Esophagus mucosa (tissue), 1 donor: ENCODE results near the gene LTBP3. TPM values are rescaled to one million over a fixed set of nuclear protein-coding genes. Genes with fewer than 3 reads are reported as not detected.

Experiments
- ATAC-seq: fragments of 200-7000 bp; cut with Tn5 transposase; one replicate; pipeline ENCODE4 v1.9.1; 2020
- total RNA-seq: library from RNA; stranded (reverse); gene quantifications from one replicate; pipeline ENCODE4 v1.2.4, GENCODE V29; 2023
- donor health status: DM: yes; HTN: yes; CAD: no.

Gene LTBP3
- total RNA-seq, 1 donor from 2014 or later: 20.9 TPM

GRCh38 chr11:65492637-65493366, 65.4 kb downstream of the LTBP3 start:
- peak; percentile 16 for ATAC-seq

DNA sequence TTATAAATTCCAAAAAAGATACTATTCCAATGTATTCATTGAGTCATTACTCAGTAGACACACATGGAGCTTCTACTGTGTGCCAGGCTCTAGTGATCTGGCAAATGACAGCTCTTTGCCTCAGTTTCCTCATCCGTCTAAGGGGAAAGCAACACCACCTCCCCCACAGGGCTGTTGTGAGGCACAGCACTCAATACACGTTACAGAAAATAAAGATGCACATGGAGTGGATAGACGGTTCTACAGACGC, 65.8 kb downstream of the LTBP3 start:
- no peak for ATAC-seq

DNA sequence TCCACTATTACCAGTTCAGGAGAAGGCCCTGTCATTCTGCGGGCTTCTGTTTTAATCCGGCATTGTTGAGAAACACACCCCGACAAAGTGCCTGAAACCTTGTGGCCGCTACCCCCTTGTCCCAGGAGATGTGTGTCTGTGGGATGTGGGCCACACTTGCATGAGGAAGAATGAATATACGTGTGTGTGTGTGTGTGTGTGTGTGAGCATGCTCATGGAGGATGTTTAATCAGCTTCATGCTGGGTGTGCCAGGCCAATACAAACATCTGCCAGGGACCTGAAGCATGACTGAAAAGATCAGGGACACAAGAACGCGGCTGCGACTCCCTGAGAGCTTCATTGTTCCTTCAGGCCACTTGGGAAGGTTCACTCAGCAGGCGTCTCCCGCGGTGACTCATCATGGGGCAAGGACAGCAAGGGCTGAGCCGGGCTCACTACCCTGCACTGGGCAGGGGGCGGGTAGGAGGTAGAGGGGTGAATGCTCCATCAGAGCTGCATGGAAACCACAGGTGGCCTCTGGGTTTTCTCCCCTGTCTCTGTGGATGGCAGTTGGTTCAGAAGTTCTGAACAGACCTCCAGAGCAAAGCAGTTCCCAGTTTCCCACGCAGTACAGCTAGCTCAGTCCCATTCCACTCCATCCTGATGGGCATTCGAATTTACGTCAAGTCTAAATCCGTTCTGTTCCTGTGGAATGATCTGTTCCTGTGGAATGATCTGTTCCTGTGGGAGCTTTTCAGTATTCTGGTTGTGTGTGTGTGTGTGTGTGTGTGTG, 66.4 kb downstream of the LTBP3 start:
- ATAC-seq: peak; percentile 60

DNA sequence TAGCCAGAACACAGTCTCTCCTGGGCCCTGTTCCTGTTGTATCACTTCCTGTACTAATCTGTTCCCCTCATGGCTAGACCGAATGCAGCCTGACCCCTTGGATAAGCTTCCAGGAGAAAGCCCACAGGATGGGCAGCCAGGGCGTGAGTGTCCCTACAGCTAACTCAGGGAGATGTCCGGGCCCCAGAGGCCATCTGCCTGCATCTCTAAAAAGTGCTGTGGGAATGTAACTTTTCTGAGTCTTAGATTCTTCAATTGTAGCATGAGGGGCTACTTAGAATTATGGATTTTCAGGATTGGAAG, 67.0 kb downstream of the LTBP3 start:
- no peak for ATAC-seq

GRCh38 chr11:65489706-65490320, 68.3 kb downstream of the LTBP3 start:
- no peak for ATAC-seq

DNA sequence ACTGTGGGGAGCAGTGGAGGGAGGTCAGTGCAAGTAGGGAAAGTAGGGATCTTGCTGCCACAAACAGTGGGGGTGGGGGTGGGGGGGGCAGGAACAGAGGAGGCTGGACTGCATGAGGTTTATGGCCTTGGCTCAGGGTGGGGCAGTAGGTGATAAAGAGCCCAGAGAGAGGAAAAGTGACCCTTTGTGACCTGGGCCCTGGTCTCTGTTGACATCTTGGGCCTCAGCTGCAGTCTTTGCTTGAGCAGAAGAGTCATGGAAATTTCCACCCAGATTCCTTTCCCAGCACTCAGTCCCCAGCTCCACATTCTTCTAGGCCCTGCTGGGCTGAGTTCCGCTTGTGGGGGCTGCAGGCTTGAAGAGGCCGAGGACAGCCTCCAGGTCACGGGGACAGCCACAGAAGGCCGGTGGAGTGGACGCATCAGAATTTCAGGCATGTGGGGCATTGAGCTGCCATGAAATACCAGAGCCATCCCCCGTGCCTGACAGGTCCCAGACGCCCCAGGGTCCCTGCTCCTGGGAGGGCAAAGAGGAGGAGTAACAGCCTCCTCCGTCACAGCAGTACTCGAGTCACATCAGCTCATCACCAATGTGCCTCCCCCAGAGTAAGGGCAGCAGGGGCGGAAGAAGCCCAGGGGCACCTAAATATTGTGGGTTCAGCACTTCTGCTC, 69.0 kb downstream of the LTBP3 start:
- no peak for ATAC-seq

Other genes with a start within 250 kb of the LTBP3 start
- 0.92 TPM for gene CDC42EP2, start 243.5 kb downstream of the LTBP3 start, total RNA-seq
- gene DPF2, start 224.5 kb downstream of the LTBP3 start, total RNA-seq: 30.4 TPM
- gene TIGD3, start 203.6 kb downstream of the LTBP3 start, total RNA-seq: 0.16 TPM
- gene SLC25A45, start 175.7 kb downstream of the LTBP3 start, total RNA-seq: 3.4 TPM
- gene FRMD8, start 171.7 kb downstream of the LTBP3 start, total RNA-seq: 37.1 TPM
- gene NEAT1, start 135.6 kb downstream of the LTBP3 start, total RNA-seq: 389 TPM
- 4,086 TPM for gene MALAT1, start 59.3 kb downstream of the LTBP3 start, total RNA-seq
- 36.7 TPM for gene SCYL1, start 33.3 kb downstream of the LTBP3 start, total RNA-seq
- gene ZNRD2, start 12.1 kb upstream of the LTBP3 start, total RNA-seq: 31.8 TPM
- gene FAM89B, start 14.2 kb upstream of the LTBP3 start, total RNA-seq: 25.9 TPM
- 52.6 TPM for gene EHBP1L1, start 17.7 kb upstream of the LTBP3 start, total RNA-seq
- gene KCNK7, start 37.4 kb upstream of the LTBP3 start, total RNA-seq: 20.2 TPM
- 32.4 TPM for gene MAP3K11, start 55.9 kb upstream of the LTBP3 start, total RNA-seq
- gene PCNX3, start 57.4 kb upstream of the LTBP3 start, total RNA-seq: 23.8 TPM
- gene SIPA1, start 79.7 kb upstream of the LTBP3 start, total RNA-seq: 23.1 TPM
- 50.3 TPM for gene RELA, start 104.6 kb upstream of the LTBP3 start, total RNA-seq
- gene KAT5, start 153.9 kb upstream of the LTBP3 start, total RNA-seq: 47.3 TPM
- gene RNASEH2C, start 162.4 kb upstream of the LTBP3 start, total RNA-seq: 28.7 TPM
- 18.2 TPM for gene AP5B1, start 222.6 kb upstream of the LTBP3 start, total RNA-seq
- 49.0 TPM for gene OVOL1, start 228.7 kb upstream of the LTBP3 start, total RNA-seq